Hematopoietic multipotent progenitor cell treated with erythropoietin and hydrocortisone succinate and interleukin-3 and kit ligand, for 17 days (in vitro differentiated cells): ENCODE data around the gene ZFX.

Source experiments
- DNase-seq: peaks from one replicate; pipeline ENCODE4 v3.0.0-alpha.2; 2015; ENCODE audit warnings: low spot score

Gene ZFX

GRCh38 chrX:24241822-24242648, 92.5 kb downstream of the ZFX start:
- peak; percentile 27 for DNase-seq

DNA sequence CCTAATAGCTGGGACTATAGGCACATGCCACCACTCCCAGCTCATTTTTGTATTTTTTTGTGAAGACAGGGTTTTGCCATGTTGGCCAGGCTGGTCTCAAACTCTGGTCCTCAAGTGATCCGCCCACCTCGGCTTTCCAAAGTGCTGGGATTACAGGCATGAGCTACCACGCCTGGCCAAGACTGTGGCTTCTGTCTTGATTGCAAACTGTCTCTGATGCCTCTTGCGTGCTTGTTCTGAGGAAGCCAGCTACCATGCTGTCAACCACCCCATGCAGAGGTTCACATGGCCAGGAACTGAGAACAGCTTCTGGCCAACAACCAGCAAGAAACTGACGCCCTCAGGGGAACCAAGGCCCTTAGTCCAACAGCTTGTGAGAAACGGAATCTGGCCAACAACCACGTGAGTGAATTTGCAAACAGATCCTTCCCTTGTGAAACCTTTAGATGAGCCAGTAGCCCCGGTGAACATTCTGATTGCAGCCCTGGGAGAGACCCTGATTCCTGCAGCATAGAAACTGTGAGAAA, 93.2 kb downstream of the ZFX start:
- DNase-seq: no peak

GRCh38 chrX:24243188-24243587, 93.7 kb downstream of the ZFX start:
- no peak for DNase-seq

DNA sequence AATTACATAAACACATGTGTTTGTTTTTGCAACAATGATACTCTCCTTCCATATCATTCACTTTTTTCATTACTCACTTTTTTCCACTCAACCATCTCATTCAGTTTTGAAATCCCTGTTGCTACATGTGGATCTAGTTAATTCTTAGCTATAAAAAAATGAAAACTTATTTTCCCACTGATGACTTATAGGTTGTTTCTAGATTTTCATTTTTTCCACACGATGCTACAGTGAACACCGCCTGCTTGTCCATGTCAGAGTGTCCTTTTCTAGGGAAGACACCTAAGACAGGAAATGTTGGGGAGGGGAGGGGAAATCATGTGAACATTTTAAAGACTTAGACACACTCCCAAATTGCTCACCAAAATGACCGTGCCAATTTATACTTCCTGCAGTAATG, 94.2 kb downstream of the ZFX start:
- no peak for DNase-seq

DNA sequence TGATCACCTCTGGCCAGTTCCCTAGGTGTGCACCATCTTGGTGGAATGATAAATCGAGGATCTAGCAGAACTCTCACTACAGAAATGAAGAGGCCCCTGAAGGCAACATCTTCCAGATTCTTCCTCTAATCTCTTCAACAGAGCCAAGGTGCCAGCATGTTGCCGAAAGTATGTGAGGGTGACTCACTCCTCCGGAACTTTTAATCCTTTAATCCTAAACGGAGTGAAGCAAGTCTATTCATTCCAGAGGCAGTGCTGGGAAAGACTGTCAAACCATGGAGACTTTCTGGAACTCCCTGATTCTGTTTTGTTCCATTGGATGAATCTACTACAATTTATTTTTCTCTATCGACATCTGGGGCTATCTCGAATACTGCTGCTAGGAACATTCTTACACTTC, 95.7 kb downstream of the ZFX start:
- DNase-seq: no peak

DNA sequence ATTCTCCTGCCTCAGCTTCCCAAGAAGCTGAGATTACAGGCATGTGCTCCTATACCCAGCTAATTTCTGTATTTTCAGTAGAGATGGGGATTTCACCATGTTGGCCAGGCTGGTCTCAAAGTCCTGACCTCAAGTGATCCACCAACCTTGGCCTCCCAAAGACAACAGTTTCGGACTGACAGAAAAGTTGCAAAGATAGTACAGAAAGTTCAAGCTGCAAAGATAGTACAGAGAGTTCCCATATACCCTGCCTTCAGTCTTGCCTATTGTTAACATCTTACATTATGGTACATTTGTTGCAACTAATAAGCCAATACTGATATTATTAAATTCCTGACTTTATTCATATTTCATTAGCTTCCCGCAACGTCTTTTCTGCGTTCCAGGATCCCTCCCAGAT, 98.5 kb downstream of the ZFX start:
- DNase-seq: no peak

- DNase-seq: no peak
Measured at GRCh38 chrX:24253030-24253429, 103.5 kb downstream of the ZFX start.

- no peak for DNase-seq
Measured at GRCh38 chrX:24253469-24253868, 103.9 kb downstream of the ZFX start.

GRCh38 chrX:24257011-24257410, 107.5 kb downstream of the ZFX start:
- DNase-seq: no peak

DNA sequence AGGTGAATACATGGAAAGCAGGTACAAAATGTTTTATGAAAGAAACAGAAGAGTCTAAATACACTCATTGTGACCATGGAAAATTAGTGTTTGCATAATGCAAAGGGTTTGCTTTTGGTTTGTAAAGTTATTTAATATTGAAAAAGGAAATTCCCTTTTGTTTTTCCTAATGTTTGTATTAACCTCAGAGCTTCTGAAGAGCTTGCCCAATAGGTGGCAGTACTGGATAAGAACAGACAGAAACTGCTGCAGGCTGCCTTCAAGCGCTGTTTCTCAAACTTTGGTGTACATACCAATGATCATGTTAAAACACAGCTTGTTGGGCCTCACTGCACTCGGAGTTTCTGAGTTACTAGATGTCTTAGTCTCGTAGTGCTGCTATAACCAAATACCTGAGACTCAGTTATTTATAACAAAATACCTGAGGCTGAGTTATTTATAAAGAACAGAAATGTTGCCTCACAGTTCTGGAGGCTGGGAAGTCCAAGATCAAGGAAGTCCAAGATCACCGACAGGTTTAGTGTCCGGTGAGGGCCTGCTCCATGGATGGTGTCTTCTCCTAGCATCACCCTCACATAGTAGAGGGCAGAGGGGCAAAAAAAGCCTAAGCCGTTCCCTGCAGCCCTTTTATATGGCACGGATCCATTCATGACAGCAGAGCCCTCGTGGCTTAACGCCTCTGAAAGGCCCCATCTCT, 110.2 kb downstream of the ZFX start:
- peak; percentile 20 for DNase-seq

DNA sequence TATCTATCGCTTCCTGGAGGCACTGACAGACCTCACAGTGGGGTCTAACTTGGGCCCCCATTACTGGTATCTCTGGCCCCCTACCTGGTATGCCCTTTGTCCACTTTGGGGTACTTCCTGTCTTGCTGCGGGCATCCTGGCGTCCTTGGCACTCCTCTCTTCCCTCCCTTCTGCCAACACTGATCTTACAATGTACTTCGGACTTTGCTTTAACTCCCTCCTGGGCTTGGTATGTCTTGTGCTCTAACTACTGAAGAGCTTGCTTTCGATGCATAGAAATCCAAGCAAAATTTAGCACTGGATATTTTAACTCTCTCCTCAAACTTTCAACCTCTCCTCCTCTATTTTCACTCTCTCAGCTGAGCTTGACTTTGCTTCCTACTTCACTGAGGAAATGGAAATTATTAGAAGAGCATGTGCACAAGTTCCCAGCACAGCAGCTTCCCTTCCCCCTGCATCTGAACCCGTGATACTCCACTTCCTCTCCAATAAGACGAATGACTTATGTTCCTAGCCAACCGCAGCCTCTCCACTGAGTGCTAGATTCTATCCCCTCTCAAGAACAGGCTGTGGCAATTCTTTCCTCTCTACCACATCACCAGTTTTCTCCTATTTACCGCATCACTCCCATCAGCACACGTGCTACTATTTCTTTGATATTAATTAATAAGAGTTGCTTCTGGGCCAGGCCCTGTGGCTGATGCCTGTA, 111.5 kb downstream of the ZFX start:
- no peak for DNase-seq

DNA sequence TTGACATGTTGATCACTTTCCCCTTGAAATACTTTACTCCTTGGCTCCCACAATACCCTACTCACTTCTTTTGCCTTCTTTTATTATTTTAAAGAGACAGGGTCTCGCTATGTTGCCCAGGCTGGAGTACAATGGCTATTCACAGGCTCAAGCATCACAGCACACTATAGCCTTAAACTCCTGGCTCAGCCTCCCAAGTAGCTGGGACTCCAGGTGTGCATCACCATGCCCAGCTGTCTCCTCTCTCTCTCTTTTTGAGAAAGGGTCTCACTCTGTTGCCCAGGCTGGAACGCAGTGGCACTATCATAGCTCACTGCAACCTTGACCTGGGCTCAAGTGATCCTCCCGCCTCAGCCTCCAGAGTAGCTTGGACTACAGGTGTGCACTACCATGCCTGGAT, 112.8 kb downstream of the ZFX start:
- no peak for DNase-seq

DNA sequence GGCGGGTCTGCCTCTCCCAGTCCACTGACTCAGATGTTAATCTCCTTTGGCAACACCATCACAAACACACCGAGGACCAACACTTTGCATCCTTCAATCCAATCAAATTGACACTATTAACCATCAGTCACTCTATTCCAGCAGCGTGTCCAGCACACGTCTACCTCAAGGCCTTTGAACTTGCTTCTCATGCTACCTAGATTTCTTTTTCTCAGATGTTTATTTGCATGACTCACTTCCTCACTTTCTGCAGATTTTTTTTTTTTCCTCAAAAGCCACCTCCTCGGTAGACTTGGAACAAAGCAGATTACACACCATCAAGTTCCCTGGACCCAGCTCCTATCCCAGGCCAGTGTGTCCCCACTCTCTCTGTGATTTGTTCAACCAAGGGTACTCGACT, 114.9 kb downstream of the ZFX start:
- no peak for DNase-seq
